Measurements from ENCODE around the gene NTNG1. TPM values are rescaled to one million over a fixed set of nuclear protein-coding genes. Genes with fewer than 3 reads are reported as not detected.

Gene NTNG1
- total and polyA plus RNA-seq, 2 of the 8 experiments (the other 6 are each of a cell fraction or from before 2014, with no cell fraction given): 1.2 to 4.1 TPM

GRCh38 chr1:107142666-107143065 is 1.8 kb downstream of the NTNG1 start:
- Histone ChIP-seq H4K20me1 (replicated peaks in 1 of 2; ENCODE audit: control insufficient read depth in 1 of 2, insufficient read depth in 2 of 2, low read length in 2 of 2) (no peaks in the 10 kb centered on the region), H3K23ac (ENCODE audit: insufficient read length) (no peak overlapping the region), H3K56ac (replicated peaks; ENCODE audit: insufficient read length, low read depth, low read length) (no peak overlapping the region), H3K4me2 (ENCODE audit: insufficient read depth in 1 of 2, low read depth in 2 of 2, low read length in 2 of 2) (peak overlapping the region in 1 of 2 experiments; percentile 98; a peak in 1 of 4 replicates), H3K27ac (ENCODE audit: low read depth, low read length) (no peak overlapping the region), H2BK20ac (ENCODE audit: low read length) (no peak overlapping the region), H2AK5ac (ENCODE audit: low read depth, low read length) (no peak overlapping the region), H3K4ac (replicated peaks; ENCODE audit: insufficient read length, low read depth, low read length) (no peak overlapping the region), H4K5ac (ENCODE audit: insufficient read length, low read depth, low read length) (no peak overlapping the region), H2BK15ac (ENCODE audit: low read length) (no peak overlapping the region), H2BK12ac (ENCODE audit: low read depth, low read length) (no peak overlapping the region), H3K27me3 (replicated peaks in 1 of 4; ENCODE audit: control insufficient read depth in 3 of 4, extremely low read depth in 1 of 4, insufficient read depth in 3 of 4, low read length in 3 of 4) (no peaks in the 10 kb centered on the region; a peak in 3 of 7 replicates), H3K4me3 (ENCODE audit: extremely low read depth in 1 of 4, insufficient read depth in 2 of 4, low read depth in 3 of 4, low read length in 4 of 4) (0 out of 8 replicates have a peak overlapping the region, but pooled peaks of 1 of the 4 experiments have one; percentile 27), H3K14ac (ENCODE audit: insufficient read length) (no peak overlapping the region), H3K79me1 (ENCODE audit: low read depth, low read length) (no peaks in the 10 kb centered on the region), H2BK5ac (ENCODE audit: low read depth, low read length) (no peak overlapping the region), H2BK120ac (replicated peaks; ENCODE audit: low read depth, low read length) (no peak overlapping the region), H2AFZ (ENCODE audit: low read length) (no peak overlapping the region), H3K9ac (replicated peaks in 1 of 4; ENCODE audit: extremely low read depth in 1 of 4, low read depth in 3 of 4, low read length in 3 of 4) (no peak overlapping the region), H3K4me1 (replicated peaks in 1 of 4; ENCODE audit: control insufficient read depth in 3 of 4, insufficient read depth in 4 of 4, low read length in 3 of 4) (peaks cover 0 to 4% (median 0%) of the 10 kb centered on the region in 4 experiments; a peak in 2 of 7 replicates), H3K36me3 (ENCODE audit: control insufficient read depth in 2 of 4, insufficient read depth in 4 of 4, low read length in 3 of 4) (no peaks in the 10 kb centered on the region), H3K18ac (ENCODE audit: extremely low read depth, low read length) (no peak overlapping the region), H3K9me3 (ENCODE audit: insufficient read depth in 2 of 2, low read depth in 1 of 2, low read length in 1 of 2) (no peaks in the 10 kb centered on the region), H4K8ac (ENCODE audit: extremely low read depth, insufficient read depth, low read length) (no peak overlapping the region), H3K23me2 (ENCODE audit: low read depth, low read length) (peaks cover 17% of the 10 kb centered on the region), H4K91ac (replicated peaks; ENCODE audit: insufficient read length, low read length) (no peak overlapping the region), H3K79me2 (ENCODE audit: control insufficient read depth in 1 of 2, insufficient read depth in 2 of 2, low read length in 2 of 2) (no peaks in the 10 kb centered on the region)
- FAIRE-seq (no peak), DNase-seq (ENCODE audit: low read depth in 1 of 2, low spot score in 2 of 2) (no peak)
- 76% methylated on average over 2 of the region's 2 CpGs; no CpG with 5 or more reads in 1 of the 2 experiments for WGBS, 2 experiments (ENCODE audit: extremely low coverage in 1 of 2, insufficient coverage in 1 of 2, insufficient read length in 1 of 2, insufficient replicate concordance in 2 of 2, low coverage in 1 of 2, low lambda C conversion rate in 2 of 2, missing lambda C conversion rate in 1 of 2)
- TF ChIP-seq ZNF274 (IDR thresholded peaks at IDR 0.05; ENCODE audit: borderline replicate concordance, extremely low read depth, low read length): no peak
- TF ChIP-seq POLR2AphosphoS5 (IDR thresholded peaks at IDR 0.05; ENCODE audit: low read depth, low read length): no peak
- TF ChIP-seq SRF (IDR thresholded peaks at IDR 0.05; ENCODE audit: low read depth, low read length): no peak
- no peak for TF ChIP-seq SIN3A (conservative IDR thresholded peaks at IDR 0.05 in 1 of 2, IDR thresholded peaks at IDR 0.05 in 1 of 2; ENCODE audit: low read depth in 1 of 2, low read length in 2 of 2)
- ChIA-PET CTCF (ENCODE audit: partially characterized antibody) (interaction anchor here (0.5 to 2.1 kb wide), 16 partner anchors 11 to 1007 kb away, joined by 3 to 12 read pairs (median 3); no protein-coding TSS in a partner anchor), POLR2A (ENCODE audit: partially characterized antibody) (no interaction called here)
